Hepatocyte (in vitro differentiated cells): ENCODE measurements around the gene ZNF385B.

Experiments used
- EZH2 ChIP-seq: fragments of 200-600 bp; sonication (generic); IDR thresholded peaks from 2 replicates; pipeline ENCODE4 v1.6.1; 2016; ENCODE audit warnings: antibody characterized with exemption, mild to moderate bottlenecking, borderline replicate concordance
- EZH2phosphoT487 ChIP-seq: fragments of 200-600 bp; sonication (generic); IDR thresholded peaks from one replicate; pipeline ENCODE4 v1.6.1; 2018; ENCODE audit warnings: antibody characterized with exemption, mild to moderate bottlenecking, low read depth, moderate library complexity; ENCODE audit not compliant: unreplicated experiment, severe bottlenecking
- TF ChIP-seq, protein P1 (sequence below): fragments of 200-600 bp; sonication (generic); IDR thresholded peaks from 2 replicates; pipeline ENCODE4 v1.5.1; 2016; ENCODE audit warnings: antibody characterized with exemption, mild to moderate bottlenecking; ENCODE audit not compliant: poor library complexity

DNA sequence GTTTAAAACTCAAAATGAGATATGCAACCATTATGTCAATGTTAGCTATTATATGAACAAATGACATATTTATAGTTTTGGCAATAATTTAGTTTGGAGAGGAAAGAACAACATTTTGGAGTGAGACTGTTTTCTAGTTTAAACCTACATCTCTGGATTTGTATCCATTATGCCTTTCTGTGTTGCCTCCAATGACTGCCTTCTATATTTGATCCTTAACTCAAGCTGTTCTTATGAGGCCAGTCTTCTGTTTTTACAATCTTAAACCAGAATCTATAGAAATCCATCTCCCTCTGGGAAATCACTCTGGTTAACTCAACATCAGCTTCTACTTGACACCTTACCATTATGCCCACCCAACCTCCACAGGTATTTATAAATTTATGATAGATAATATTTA lies 67.5 kb downstream of the ZNF385B start:
- TF ChIP-seq, protein P1, sequence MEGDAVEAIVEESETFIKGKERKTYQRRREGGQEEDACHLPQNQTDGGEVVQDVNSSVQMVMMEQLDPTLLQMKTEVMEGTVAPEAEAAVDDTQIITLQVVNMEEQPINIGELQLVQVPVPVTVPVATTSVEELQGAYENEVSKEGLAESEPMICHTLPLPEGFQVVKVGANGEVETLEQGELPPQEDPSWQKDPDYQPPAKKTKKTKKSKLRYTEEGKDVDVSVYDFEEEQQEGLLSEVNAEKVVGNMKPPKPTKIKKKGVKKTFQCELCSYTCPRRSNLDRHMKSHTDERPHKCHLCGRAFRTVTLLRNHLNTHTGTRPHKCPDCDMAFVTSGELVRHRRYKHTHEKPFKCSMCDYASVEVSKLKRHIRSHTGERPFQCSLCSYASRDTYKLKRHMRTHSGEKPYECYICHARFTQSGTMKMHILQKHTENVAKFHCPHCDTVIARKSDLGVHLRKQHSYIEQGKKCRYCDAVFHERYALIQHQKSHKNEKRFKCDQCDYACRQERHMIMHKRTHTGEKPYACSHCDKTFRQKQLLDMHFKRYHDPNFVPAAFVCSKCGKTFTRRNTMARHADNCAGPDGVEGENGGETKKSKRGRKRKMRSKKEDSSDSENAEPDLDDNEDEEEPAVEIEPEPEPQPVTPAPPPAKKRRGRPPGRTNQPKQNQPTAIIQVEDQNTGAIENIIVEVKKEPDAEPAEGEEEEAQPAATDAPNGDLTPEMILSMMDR = no peak
- TF ChIP-seq EZH2phosphoT487 (no peak), EZH2 (no peak)
